ENCODE results near the gene GNA15.
"Not testable (repeated sequence)": the region's sequence is repeated elsewhere in the genome, so short reads cannot be mapped to it uniquely, and the experiment has no call there.

The GNA15 gene

DNA sequence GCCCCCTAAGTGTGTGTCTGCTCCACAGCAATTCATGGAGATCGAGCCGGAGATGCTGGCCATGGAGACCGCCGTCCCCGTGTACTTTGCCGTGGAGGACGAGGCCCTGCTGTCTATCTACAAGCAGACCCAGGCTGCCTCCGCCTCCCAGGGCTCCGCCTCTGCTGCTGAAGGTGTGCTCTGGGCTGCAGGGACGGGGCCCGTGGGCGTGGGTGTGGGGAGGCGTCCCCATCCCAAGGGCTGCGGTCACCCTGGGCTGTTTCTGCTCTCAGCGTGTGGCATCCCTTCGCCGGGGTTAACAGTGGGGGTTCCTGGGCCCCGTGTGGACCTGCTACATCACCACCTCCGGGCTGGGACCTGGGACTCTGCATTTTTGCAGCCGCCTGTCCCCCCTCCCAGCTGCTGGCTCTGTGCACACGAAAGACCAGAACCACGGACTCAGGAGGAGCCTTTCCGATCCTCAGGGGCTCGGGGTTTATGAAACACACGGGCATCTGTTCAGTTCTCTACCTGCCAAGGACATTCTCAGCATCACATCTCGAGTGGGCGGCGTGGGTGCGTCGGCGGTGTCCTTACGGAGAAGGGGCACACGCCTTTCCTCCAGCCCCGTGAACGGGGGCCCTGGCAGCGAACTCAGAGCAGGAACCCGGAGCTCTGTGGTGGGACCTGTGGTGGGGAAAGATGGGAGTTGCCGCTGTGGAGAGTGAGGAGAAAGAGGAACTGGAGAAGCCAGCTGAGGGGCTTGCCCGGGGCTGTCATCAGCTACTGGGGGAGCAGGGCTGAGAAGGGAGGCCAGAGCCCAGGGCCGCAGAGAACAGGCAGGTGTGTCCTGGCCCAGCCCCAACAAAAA lies 57.6 kb downstream of the GNA15 start:
- no peak for DNase-seq

DNA sequence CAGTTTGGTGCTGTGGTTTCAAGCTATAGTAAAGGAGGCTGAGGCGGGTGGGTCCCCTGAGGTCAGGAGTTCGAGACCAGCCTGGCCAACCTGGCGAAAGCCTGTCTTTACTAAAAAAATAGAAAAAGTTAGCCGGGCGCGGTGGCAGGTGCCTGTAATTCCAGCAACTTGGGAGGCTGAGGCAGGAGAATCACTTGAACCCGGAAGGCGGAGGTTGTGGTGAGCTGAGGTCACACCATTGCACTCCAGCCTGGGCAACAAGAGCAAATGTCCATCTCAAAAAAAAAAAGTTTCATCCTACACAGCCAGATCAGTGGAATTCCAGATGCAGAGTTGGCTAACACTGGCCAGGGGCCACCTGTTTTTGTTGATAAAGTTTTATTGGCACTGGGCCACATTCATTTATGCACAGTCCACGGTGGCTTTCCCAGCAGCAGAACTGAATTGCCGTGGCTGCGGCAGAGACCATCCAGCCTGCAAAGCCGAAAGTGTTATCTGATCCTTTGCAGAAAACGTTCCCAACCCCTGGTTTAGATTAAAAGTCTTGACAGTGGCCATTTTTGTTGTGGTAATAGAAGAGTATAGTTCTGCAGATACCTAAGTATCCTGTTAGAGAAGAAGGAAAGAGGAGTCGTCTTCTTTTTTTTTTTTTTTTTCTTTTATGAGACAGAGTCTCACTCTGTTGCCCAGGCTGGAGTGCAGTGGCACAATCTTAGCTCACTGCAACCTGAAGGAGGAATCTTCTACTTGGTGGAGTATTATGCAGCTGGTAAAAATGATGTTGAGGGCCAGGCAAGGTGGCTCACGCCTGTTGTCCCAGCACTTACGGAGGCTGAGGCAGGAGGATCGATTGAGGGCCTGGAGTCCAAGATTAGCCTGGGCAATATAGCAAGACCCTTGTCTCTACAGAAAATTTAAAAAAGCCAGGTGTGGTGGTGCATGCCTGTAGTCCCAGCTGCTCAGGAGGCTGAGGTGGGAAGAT lies 58.6 kb downstream of the GNA15 start:
- DNase-seq: no peak

DNA sequence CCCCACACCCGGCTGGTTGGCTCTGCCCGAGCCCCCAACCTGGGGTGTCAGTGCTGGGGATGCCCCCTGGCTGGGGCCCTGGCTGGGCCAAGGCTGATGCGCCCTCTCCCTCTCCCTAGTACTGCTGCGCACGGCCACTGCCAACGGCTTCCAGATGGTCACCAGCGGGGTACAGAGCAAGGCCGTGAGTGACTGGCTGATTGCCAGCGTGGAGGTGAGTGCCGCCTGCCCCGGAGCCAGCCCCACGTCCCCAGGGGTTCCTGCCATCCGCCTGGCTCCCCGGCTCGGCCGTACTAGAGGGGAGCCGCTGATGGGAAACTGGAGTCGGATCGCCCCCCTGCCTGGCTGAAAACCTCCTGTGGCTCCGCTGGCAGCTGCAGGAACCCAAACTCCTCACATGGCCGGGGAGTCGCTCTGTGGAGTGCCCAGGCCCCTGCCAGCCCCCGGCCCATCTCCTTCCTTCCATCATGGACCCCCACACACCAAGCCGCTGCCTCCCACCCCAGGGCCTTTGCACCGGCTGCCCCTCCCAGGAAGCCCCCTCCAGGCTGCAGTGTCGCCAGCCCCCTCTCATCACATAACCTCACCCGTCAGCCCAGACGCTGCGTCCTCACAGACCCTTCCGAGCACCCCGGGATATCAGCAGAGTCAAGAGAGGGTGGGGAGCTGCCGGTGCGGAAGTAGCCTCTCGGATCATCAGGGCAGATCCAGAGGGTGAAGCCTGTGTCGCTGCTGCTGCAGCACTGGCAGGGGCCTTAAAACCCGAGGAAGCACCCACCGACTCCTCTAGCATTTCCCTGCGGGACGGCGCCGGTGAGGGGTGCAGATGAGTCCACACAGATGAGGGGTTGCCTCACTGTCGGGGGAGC lies 60.5 kb downstream of the GNA15 start:
- DNase-seq: no peak

GRCh38 chr19:3196933-3197205 lies 61.0 kb downstream of the GNA15 start:
- no peak for DNase-seq

DNA sequence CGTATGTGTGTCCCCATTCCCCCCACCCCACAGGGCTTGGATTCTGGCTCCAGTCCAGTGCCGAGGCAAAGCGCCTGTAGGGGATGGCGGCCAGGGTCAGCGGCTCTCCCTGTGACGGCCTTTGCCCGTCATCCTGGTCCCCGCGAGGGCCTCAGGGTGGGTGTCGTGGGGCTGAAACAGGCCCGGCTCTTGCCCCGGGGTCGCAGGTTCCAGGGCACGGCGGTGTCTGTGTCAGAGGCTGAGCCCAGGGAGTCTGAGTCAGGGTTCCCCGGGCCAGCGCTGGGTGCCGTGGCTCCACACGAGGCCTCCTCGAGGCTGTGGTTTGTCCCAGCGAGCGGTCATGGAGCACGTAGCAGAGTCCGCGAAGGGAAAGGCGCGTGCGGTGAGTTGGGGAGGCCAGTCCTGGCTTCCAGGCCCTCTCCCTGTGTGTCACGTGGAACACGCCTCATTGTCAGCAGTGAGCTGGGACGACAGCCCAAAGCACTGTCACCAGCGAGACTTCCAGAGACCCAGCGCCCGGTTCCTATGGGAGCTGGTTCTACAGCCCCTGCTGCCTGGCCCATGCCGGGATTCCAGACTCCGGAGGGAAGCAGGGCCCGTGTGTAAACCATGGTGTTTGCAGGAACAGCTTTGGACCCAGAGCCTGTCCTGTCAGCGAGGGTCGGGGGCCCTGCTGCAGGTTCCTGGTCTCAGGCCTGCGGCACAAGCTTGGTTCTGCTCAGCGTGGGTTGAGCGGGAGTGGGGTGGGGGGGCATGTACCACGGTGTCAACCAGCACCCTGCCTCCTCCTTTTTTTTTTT lies 63.3 kb downstream of the GNA15 start:
- DNase-seq: no peak

- DNase-seq: no peak
These were observed 65.4 kb downstream of the GNA15 start for GRCh38 chr19:3201072-3201700.

- no peak for DNase-seq
These were observed 66.1 kb downstream of the GNA15 start for GRCh38 chr19:3201911-3202310.

- DNase-seq: no peak
These were observed 66.5 kb downstream of the GNA15 start for GRCh38 chr19:3202346-3202745.

GRCh38 chr19:3202895-3203294 lies 67.1 kb downstream of the GNA15 start:
- DNase-seq: not testable (repeated sequence)

GRCh38 chr19:3203805-3204645 lies 68.2 kb downstream of the GNA15 start:
- DNase-seq: no peak

- no peak for DNase-seq
These were observed 68.9 kb downstream of the GNA15 start for GRCh38 chr19:3204646-3205275.

DNA sequence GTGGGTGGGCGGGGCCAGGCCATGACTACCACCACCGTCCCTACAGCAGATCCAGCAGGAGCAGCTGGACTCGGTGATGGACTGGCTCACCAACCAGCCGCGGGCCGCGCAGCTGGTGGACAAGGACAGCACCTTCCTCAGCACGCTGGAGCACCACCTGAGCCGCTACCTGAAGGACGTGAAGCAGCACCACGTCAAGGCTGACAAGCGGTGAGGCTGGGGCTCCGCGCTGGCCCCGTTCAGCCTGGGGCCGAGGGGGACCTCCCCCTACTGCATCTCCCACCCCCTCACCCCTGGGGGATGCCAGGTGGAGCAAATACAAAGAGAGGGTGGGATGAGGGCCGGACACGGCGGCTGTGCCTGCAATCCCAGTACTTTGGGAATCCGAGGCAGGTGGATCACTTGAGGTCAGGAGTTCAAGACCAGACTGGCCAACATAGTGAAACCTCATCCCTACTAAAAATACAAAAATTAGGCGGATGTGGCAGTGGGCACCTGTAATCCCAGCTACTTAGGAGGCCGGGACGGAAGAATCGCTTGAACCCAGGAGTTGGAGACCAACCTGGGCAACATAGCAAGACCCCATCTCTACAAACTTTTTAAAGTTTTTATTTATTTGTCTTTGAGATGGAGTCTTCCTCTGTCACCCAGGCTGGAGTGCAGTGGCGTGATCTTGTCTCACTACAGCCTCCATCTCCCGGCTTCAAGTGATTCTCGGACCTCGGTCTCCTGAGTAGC lies 70.6 kb downstream of the GNA15 start:
- no peak for DNase-seq

GRCh38 chr19:3207461-3208242 lies 71.8 kb downstream of the GNA15 start:
- no peak for DNase-seq

- DNase-seq: no peak
These were observed 72.7 kb downstream of the GNA15 start for GRCh38 chr19:3208317-3209207.

- DNase-seq: no peak
These were observed 74.6 kb downstream of the GNA15 start for GRCh38 chr19:3210347-3211017.

DNA sequence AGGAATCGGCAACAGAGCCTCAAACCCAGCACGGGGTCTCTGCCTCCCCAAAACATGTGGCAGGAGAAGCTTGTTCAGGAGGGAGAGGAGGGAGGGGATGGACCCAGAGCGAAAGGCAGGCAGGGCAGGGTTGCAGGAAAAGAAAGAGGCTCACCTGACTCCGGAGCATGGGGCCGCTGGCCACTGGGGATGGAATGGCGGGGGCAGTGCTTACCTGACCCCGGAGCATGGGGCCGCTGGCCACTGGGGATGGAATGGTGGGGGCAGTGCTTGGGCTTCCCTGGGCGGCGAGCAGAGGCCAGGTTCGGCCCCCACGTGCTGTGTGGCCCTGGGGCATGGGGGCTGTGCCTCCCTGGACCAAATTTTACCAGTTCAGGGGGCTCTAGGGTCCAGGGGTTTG lies 75.4 kb downstream of the GNA15 start:
- no peak for DNase-seq

DNA sequence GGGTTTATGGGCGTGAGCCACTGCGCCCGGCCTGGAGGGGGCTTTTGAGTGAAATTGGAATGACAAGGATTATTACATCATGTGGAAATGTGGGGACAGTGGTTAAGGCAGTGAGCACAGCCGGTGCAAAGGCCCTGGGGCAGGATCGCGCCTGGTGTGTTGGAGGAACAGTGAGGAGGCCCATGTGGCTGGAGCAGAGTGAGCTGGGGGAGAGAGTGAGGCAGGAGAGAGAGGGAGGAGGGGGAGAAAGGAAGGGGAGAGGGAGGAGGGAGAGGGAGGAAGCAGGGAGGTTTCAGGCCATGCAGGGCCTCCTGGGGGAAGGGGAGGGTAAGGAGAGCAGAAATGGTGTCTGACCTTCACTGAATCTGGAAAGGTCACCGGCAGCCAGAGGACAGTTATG lies 77.3 kb downstream of the GNA15 start:
- DNase-seq: no peak
